IPS-15b (cell line): ENCODE data around the gene CCDC116.

Experiments
- H3K27me3 ChIP-seq: one replicate; pipeline ENCODE4 v1.6.1; 2013; ENCODE audit warnings: low read length; ENCODE audit not compliant: control insufficient read depth, insufficient read depth
- H3K36me3 ChIP-seq: one replicate; pipeline ENCODE4 v1.6.1; 2013; ENCODE audit warnings: low read length; ENCODE audit not compliant: control insufficient read depth, insufficient read depth
- H3K4me1 ChIP-seq: one replicate; pipeline ENCODE4 v1.6.1; 2013; ENCODE audit warnings: mild to moderate bottlenecking, low read length; ENCODE audit not compliant: control insufficient read depth, insufficient read depth
- H3K4me3 ChIP-seq: one replicate; pipeline ENCODE4 v1.5.1; 2013; ENCODE audit warnings: low read depth, low read length
- H3K9ac ChIP-seq: one replicate; pipeline ENCODE4 v1.6.1; 2013; ENCODE audit warnings: low read depth, mild to moderate bottlenecking, low read length
- H3K9me3 ChIP-seq: one replicate; pipeline ENCODE4 v1.6.1; 2013; ENCODE audit warnings: mild to moderate bottlenecking, low read length; ENCODE audit not compliant: control insufficient read depth, insufficient read depth

Gene CCDC116

GRCh38 chr22:21626735-21627469 is 5.7 kb upstream of the CCDC116 start:
- Histone ChIP-seq H3K9ac (no peak overlapping the region), H3K9me3 (no peaks in the 10 kb centered on the region), H3K36me3 (peaks cover 20% of the 10 kb centered on the region), H3K4me3 (no peak overlapping the region), H3K4me1 (no peaks in the 10 kb centered on the region), H3K27me3 (peaks cover 6% of the 10 kb centered on the region)

DNA sequence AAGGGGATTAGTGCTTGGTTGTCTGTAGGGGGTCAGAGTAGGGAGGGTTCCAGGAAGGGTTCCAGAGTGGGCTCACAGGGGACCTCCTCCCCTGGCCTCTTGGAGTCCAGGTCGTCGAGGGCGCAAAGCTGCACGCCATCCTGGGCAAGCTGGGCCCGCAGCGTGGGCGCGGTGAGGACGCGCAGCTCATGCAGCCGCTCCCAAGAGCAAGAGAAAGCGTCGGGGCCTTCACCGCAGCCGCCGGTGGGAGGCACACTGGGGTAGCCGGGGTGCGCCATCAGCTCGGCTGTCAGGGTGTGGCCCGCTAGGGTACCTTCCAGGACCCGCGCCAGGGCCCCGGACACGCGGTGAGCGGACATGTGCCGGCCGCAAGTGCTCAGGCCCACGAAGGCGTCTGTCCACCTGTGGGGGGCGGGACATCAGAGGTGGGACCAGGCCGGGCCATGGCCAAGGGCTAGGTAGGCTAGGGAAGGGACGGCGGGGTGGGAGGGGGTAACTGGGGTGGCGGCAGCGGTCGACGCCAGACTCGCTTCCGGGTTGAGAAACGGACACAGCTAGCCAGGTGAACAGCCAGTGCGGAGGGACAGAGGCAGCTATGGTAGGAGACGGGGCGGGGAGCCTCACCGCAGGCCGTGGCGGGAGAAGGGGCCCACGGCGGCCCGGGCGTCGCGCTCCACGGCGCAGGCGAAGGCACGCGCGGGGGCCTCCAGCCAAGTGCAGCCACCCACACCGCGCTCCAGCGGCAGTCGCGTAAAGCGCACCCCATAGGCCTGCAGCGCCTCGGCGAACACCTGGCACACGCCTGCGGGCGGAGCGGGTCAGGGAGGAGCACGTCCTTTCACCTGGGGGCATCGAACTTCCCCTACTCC is 3.9 kb upstream of the CCDC116 start:
- H3K36me3 ChIP-seq: peaks cover 12% of the 10 kb centered on the region
- peaks cover 6% of the 10 kb centered on the region for H3K27me3 ChIP-seq

DNA sequence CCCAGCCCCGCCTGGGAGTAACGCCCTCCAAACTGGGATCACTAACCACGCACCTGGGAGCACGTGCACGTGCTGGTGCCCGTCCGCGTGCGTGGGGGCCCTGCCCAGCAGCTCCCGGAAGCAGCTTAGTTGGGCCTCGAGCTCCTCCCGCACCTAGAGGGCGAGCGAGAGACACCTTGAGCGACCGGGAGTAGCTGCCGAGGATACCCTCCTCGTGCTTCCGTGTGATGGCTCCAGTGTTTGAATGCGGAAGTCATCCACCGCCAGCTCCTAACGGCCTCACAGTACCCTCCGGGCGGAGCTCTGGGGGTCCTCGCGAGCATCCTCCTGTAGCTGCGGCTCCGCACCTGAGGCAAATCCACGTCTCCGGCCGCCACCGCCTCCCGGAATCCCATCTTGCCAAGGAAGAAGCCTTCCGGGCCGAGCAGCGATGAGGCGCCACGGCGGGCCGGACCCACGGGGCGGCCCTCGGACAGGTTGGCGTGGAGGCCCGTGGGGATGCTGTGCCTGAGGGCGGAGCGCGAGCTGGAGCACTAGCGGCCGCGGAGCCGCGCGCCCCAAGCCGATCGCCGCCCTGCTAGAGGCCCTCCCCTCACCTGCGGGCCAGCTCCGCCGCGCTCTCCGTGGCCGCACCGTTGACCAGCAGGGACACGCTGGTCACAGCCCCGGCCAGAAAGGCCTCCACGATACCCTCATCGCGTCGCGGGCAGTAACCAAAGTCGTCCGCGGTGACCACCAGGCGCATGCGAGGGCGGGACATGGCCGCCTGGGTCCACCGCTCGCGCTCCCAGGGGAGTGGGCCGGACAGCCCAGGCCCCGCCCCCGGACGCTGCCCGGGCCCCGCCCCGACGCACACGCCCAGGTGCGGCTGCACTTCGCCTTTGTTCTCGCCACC is 3.1 kb upstream of the CCDC116 start, which contains the start of gene YDJC:
TSS of gene YDJC (minus strand) at position 768 of the 895 bp plus-strand sequence. CDS start at position 760, 8 bp downstream.
- peaks cover 12% of the 10 kb centered on the region for H3K36me3 ChIP-seq
- no peaks in the 10 kb centered on the region for H3K4me1 ChIP-seq

More for the DNA sequence above, 3.9 kb upstream of the CCDC116 start:
- Histone ChIP-seq H3K9me3 (no peaks in the 10 kb centered on the region), H3K4me3 (peak overlapping the region; percentile 90), H3K4me1 (no peaks in the 10 kb centered on the region), H3K9ac (no peak overlapping the region)

DNA sequence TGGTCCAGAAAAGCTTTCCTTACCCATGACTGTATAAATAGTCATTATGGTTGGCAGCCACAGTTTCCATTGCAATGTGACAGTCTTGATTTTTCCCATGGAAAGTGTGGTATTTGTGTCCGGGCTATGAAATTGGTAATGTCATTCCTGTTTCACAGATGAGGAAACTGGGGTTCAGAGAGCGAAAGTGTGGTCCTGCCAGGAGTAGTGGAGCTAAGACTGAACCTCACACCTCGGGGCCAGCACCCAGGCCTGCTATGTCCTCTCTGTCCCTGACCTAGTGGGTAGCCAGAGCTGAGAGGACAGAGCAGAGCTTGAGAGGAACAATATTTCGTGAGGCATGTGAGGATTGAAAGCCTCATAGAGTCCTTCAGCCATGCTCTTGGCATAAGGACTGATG is 1.5 kb upstream of the CCDC116 start:
- Histone ChIP-seq H3K9me3 (no peaks in the 10 kb centered on the region), H3K36me3 (peaks cover 12% of the 10 kb centered on the region), H3K4me1 (no peaks in the 10 kb centered on the region), H3K4me3 (no peak overlapping the region), H3K9ac (no peak overlapping the region), H3K27me3 (peaks cover 6% of the 10 kb centered on the region)

More for the DNA sequence above, 3.1 kb upstream of the CCDC116 start, which contains the start of gene YDJC:
- H3K27me3 ChIP-seq: peaks cover 6% of the 10 kb centered on the region
- peak within 1 kb of the TSS; percentile 85 for H3K9ac ChIP-seq
- H3K4me3 ChIP-seq: peak within 1 kb of the TSS; percentile 90
- no peaks in the 10 kb centered on the region for H3K9me3 ChIP-seq

DNA sequence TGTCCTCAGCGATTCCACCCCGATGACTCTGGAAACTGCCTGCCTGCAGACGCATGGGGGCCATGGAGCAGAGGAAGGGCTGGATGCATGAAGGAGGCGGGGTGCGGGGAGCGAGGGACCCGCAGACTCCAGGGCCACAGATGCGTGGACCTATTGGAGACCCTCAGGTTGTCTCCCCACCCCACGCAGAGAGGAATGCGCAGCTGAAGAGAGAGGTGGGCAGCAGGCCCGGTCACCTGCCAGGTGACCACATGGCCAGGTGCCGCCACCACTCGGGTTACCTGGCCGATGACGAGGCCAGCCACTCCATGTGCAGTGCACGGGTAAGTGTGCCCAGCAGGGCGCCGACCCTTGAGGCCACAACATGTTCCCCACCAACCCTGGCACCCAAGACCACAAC is 371 bp downstream of the CCDC116 start:
- no peak overlapping the region for H3K9ac ChIP-seq

GRCh38 chr22:21633481-21633880 is 921 bp downstream of the CCDC116 start:
- peaks cover 6% of the 10 kb centered on the region for H3K27me3 ChIP-seq
- H3K4me3 ChIP-seq: no peak overlapping the region
- no peaks in the 10 kb centered on the region for H3K4me1 ChIP-seq

More for the DNA sequence above, 371 bp downstream of the CCDC116 start:
- peaks cover 6% of the 10 kb centered on the region for H3K27me3 ChIP-seq
- no peaks in the 10 kb centered on the region for H3K9me3 ChIP-seq
- no peak overlapping the region for H3K4me3 ChIP-seq
- H3K4me1 ChIP-seq: no peaks in the 10 kb centered on the region
- H3K36me3 ChIP-seq: peaks cover 10% of the 10 kb centered on the region

DNA sequence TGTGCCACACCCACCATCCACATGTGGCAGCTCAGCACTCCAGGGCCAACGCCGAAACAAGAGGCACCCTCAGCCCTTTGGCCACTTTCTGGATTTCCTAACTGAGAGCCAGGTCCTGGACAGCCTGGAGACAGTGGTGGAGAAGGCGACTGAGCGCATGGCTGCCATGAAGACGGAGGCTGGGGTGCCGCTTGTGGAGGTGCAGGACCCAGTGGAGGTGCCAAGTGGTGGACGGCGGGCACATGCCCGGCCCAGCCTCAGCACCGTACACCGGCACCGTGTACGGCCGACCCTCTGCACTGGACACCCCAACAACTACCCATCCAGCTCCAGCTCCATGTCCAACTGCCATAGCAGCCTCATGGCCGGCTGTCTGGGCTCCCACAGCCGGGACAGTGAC is 1.5 kb downstream of the CCDC116 start:
- peaks cover 4% of the 10 kb centered on the region for H3K36me3 ChIP-seq
- no peak overlapping the region for H3K4me3 ChIP-seq
- no peaks in the 10 kb centered on the region for H3K9me3 ChIP-seq
- no peaks in the 10 kb centered on the region for H3K4me1 ChIP-seq
- peaks cover 6% of the 10 kb centered on the region for H3K27me3 ChIP-seq
- no peak overlapping the region for H3K9ac ChIP-seq

More at GRCh38 chr22:21633481-21633880, 921 bp downstream of the CCDC116 start:
- no peaks in the 10 kb centered on the region for H3K9me3 ChIP-seq
- no peak overlapping the region for H3K9ac ChIP-seq
- peaks cover 4% of the 10 kb centered on the region for H3K36me3 ChIP-seq

- H3K27me3 ChIP-seq: peaks cover 6% of the 10 kb centered on the region
- no peak overlapping the region for H3K4me3 ChIP-seq
- H3K9ac ChIP-seq: no peak overlapping the region
- H3K36me3 ChIP-seq: no peaks in the 10 kb centered on the region
- no peaks in the 10 kb centered on the region for H3K9me3 ChIP-seq
- no peaks in the 10 kb centered on the region for H3K4me1 ChIP-seq
Measured at GRCh38 chr22:21634844-21635243, 2.3 kb downstream of the CCDC116 start.

GRCh38 chr22:21635771-21636510 is 3.4 kb downstream of the CCDC116 start:
- no peaks in the 10 kb centered on the region for H3K9me3 ChIP-seq
- peaks cover 3% of the 10 kb centered on the region for H3K4me1 ChIP-seq
- no peaks in the 10 kb centered on the region for H3K36me3 ChIP-seq
- peaks cover 8% of the 10 kb centered on the region for H3K27me3 ChIP-seq
- no peak overlapping the region for H3K4me3 ChIP-seq
- H3K9ac ChIP-seq: no peak overlapping the region

- Histone ChIP-seq H3K4me1 (peaks cover 7% of the 10 kb centered on the region), H3K36me3 (no peaks in the 10 kb centered on the region), H3K27me3 (peaks cover 8% of the 10 kb centered on the region), H3K9me3 (no peaks in the 10 kb centered on the region), H3K4me3 (no peak overlapping the region), H3K9ac (no peak overlapping the region)
Measured at GRCh38 chr22:21636629-21637218, 4.2 kb downstream of the CCDC116 start.
